HUES64 (cell line): Measurements from ENCODE around the gene ERC1.
"Not testable (repeated sequence)": the region's sequence is repeated elsewhere in the genome, so short reads cannot be mapped to it uniquely, and the experiment has no call there.

Experiments
- H3K27ac ChIP-seq: 2 replicates; pipeline ENCODE4 v1.7.0; 2013; ENCODE audit warnings: low read depth, low read length, inconsistent platforms
- H3K27me3 ChIP-seq: 2 replicates; pipeline ENCODE4 v1.6.1; 2013; ENCODE audit warnings: mild to moderate bottlenecking, low read length; ENCODE audit not compliant: insufficient read depth
- H3K36me3 ChIP-seq: 2 replicates; pipeline ENCODE4 v1.6.1; 2013; ENCODE audit warnings: mild to moderate bottlenecking, low read length; ENCODE audit not compliant: insufficient read depth
- H3K4me1 ChIP-seq: 2 replicates; pipeline ENCODE4 v1.6.1; 2013; ENCODE audit warnings: mild to moderate bottlenecking, low read length, moderate library complexity; ENCODE audit not compliant: insufficient read depth
- H3K4me3 ChIP-seq: 2 replicates; pipeline ENCODE4 v1.5.1; 2013; ENCODE audit warnings: mild to moderate bottlenecking, low read length, moderate library complexity
- H3K9ac ChIP-seq: 2 replicates; pipeline ENCODE4 v1.6.1; 2013; ENCODE audit warnings: mild to moderate bottlenecking, low read depth, low read length
- H3K9me3 ChIP-seq: 2 replicates; pipeline ENCODE4 v1.6.1; 2013; ENCODE audit warnings: low read depth, low read length; ENCODE audit not compliant: insufficient read depth
- WGBS: fragments of 150-250, 120-280 bp; methylation state at CpG from one replicate; pipeline ENCODE4 v1.1.7; 2013; ENCODE audit warnings: missing lambda C conversion rate; 5-methylcytosine and 5-hydroxymethylcytosine counted together

Gene ERC1

GRCh38 chr12:1325666-1326065, 334.6 kb downstream of the ERC1 start:
- H3K27ac ChIP-seq = no peak overlapping the region
- WGBS = no CpG with 5 or more reads among the region's 1 CpG
- H3K4me3 ChIP-seq = no peak overlapping the region
- H3K9me3 ChIP-seq = no peaks in the 10 kb centered on the region
- no peaks in the 10 kb centered on the region for H3K27me3 ChIP-seq
- no peaks in the 10 kb centered on the region for H3K4me1 ChIP-seq
- H3K9ac ChIP-seq = no peak overlapping the region
- H3K36me3 ChIP-seq = no peaks in the 10 kb centered on the region

- 92% methylated on average over 2 of the region's 2 CpGs for WGBS
- Histone ChIP-seq H3K9ac (no peak overlapping the region), H3K27ac (no peak overlapping the region), H3K4me1 (no peaks in the 10 kb centered on the region), H3K4me3 (no peak overlapping the region), H3K27me3 (no peaks in the 10 kb centered on the region), H3K9me3 (no peaks in the 10 kb centered on the region), H3K36me3 (no peaks in the 10 kb centered on the region)
Measured at GRCh38 chr12:1326258-1326657, 335.2 kb downstream of the ERC1 start.

- Histone ChIP-seq H3K4me3 (no peak overlapping the region), H3K9ac (no peak overlapping the region), H3K27ac (no peak overlapping the region), H3K9me3 (no peaks in the 10 kb centered on the region), H3K27me3 (no peaks in the 10 kb centered on the region), H3K4me1 (no peaks in the 10 kb centered on the region), H3K36me3 (no peaks in the 10 kb centered on the region)
- WGBS = 94% methylated on average over 7 of the region's 8 CpGs
Measured at GRCh38 chr12:1328391-1328790, 337.4 kb downstream of the ERC1 start.

GRCh38 chr12:1329784-1330476, 338.9 kb downstream of the ERC1 start:
- no peak overlapping the region for H3K27ac ChIP-seq
- no peaks in the 10 kb centered on the region for H3K36me3 ChIP-seq
- no peaks in the 10 kb centered on the region for H3K4me1 ChIP-seq
- H3K4me3 ChIP-seq = no peak overlapping the region
- 93% methylated on average over 2 of the region's 2 CpGs for WGBS
- no peak overlapping the region for H3K9ac ChIP-seq
- H3K9me3 ChIP-seq = no peaks in the 10 kb centered on the region
- H3K27me3 ChIP-seq = no peaks in the 10 kb centered on the region

- no peaks in the 10 kb centered on the region for H3K9me3 ChIP-seq
- no peak overlapping the region for H3K27ac ChIP-seq
- no CpG with 5 or more reads among the region's 1 CpG for WGBS
- H3K27me3 ChIP-seq = no peaks in the 10 kb centered on the region
- H3K4me3 ChIP-seq = no peak overlapping the region
- no peaks in the 10 kb centered on the region for H3K4me1 ChIP-seq
- H3K36me3 ChIP-seq = no peaks in the 10 kb centered on the region
- no peak overlapping the region for H3K9ac ChIP-seq
Measured at GRCh38 chr12:1330477-1330827, 339.4 kb downstream of the ERC1 start.

- no peaks in the 10 kb centered on the region for H3K9me3 ChIP-seq
- no peaks in the 10 kb centered on the region for H3K4me1 ChIP-seq
- H3K36me3 ChIP-seq = no peaks in the 10 kb centered on the region
- no peak overlapping the region for H3K9ac ChIP-seq
- no peak overlapping the region for H3K27ac ChIP-seq
- no peaks in the 10 kb centered on the region for H3K27me3 ChIP-seq
- WGBS = 88% methylated on average over 3 of the region's 3 CpGs
- H3K4me3 ChIP-seq = no peak overlapping the region
Measured at GRCh38 chr12:1332327-1332726, 341.3 kb downstream of the ERC1 start.

GRCh38 chr12:1338483-1339177, 347.6 kb downstream of the ERC1 start:
- H3K9ac ChIP-seq = no peak overlapping the region
- H3K4me1 ChIP-seq = no peaks in the 10 kb centered on the region
- WGBS = 94% methylated on average over 10 of the region's 10 CpGs
- H3K27ac ChIP-seq = no peak overlapping the region
- H3K36me3 ChIP-seq = no peaks in the 10 kb centered on the region
- H3K27me3 ChIP-seq = peaks cover 4% of the 10 kb centered on the region; the same call in 1 of the 2 replicates
- H3K4me3 ChIP-seq = no peak overlapping the region
- H3K9me3 ChIP-seq = no peaks in the 10 kb centered on the region

- H3K27me3 ChIP-seq = not testable (repeated sequence)
- 91% methylated on average over 8 of the region's 8 CpGs for WGBS
Measured at GRCh38 chr12:1339178-1339541, 348.1 kb downstream of the ERC1 start.

GRCh38 chr12:1339618-1340319, 348.7 kb downstream of the ERC1 start:
- Histone ChIP-seq H3K4me1 (no peaks in the 10 kb centered on the region), H3K27me3 (peaks cover 4% of the 10 kb centered on the region; the same call in 1 of the 2 replicates), H3K9ac (no peak overlapping the region), H3K4me3 (no peak overlapping the region), H3K27ac (no peak overlapping the region), H3K9me3 (no peaks in the 10 kb centered on the region), H3K36me3 (no peaks in the 10 kb centered on the region)
- 96% methylated on average over 7 of the region's 7 CpGs for WGBS

More at GRCh38 chr12:1339178-1339541, 348.1 kb downstream of the ERC1 start:
- H3K9ac ChIP-seq, H3K9me3 ChIP-seq, H3K4me1 ChIP-seq, H3K27ac ChIP-seq, H3K36me3 ChIP-seq, H3K4me3 ChIP-seq: not testable (repeated sequence)

GRCh38 chr12:1341270-1341669, 350.2 kb downstream of the ERC1 start:
- not testable (repeated sequence) for H3K27me3 ChIP-seq, H3K4me1 ChIP-seq, H3K9me3 ChIP-seq, H3K4me3 ChIP-seq, H3K27ac ChIP-seq, H3K9ac ChIP-seq, H3K36me3 ChIP-seq
- 91% methylated on average over 6 of the region's 6 CpGs for WGBS

GRCh38 chr12:1343422-1343821, 352.4 kb downstream of the ERC1 start:
- H3K9me3 ChIP-seq = no peaks in the 10 kb centered on the region
- no peak overlapping the region for H3K27ac ChIP-seq
- no peak overlapping the region for H3K9ac ChIP-seq
- over 99% methylated on average over 6 of the region's 6 CpGs for WGBS
- no peak overlapping the region for H3K4me3 ChIP-seq
- no peaks in the 10 kb centered on the region for H3K4me1 ChIP-seq
- H3K27me3 ChIP-seq = no peaks in the 10 kb centered on the region
- H3K36me3 ChIP-seq = no peaks in the 10 kb centered on the region
